Lung (tissue), 12 donors: ENCODE measurements around the gene ARSI. TPM values are rescaled to one million over a fixed set of nuclear protein-coding genes. Genes with fewer than 3 reads are reported as not detected.
A peak's percentile ranks its signal among the peaks of the same experiment; 100 is the strongest.

Experiments
- ATAC-seq: fragments of 200-7000 bp; cut with Tn5 transposase; one replicate; pipeline ENCODE4 v1.9.1; 2020; ENCODE audit warnings: moderate number of reproducible peaks; ENCODE audit not compliant: insufficient read depth, low FRiP score
- DNase-seq, 3 donors: peaks; one replicate each; pipeline ENCODE4 v3.0.0-alpha.2; 2013 to 2017
- H3K27ac ChIP-seq, 2 donors: one replicate each; pipeline ENCODE4 v1.5.1; 2013; ENCODE audit warnings: mild to moderate bottlenecking in 2 of 2, moderate library complexity in 2 of 2, control low read depth in 1 of 2, inconsistent platforms in 1 of 2, low read depth in 1 of 2, low read length in 1 of 2
- H3K27me3 ChIP-seq, 3 donors: one replicate each; pipeline ENCODE4 v1.5.1; 2013; ENCODE audit warnings: low read length in 2 of 3; ENCODE audit not compliant: control insufficient read depth in 3 of 3, insufficient read depth in 3 of 3
- H3K36me3 ChIP-seq, 4 donors: one replicate each; pipeline ENCODE4 v1.5.1; 2013; ENCODE audit warnings: low read length in 4 of 4, mild to moderate bottlenecking in 1 of 4, moderate library complexity in 1 of 4; ENCODE audit not compliant: control insufficient read depth in 4 of 4, insufficient read depth in 4 of 4
- H3K4me1 ChIP-seq, 5 donors: one replicate each; pipeline ENCODE4 v1.5.1; 2013; ENCODE audit warnings: low read length in 5 of 5, mild to moderate bottlenecking in 2 of 5, moderate library complexity in 1 of 5; ENCODE audit not compliant: control insufficient read depth in 5 of 5, insufficient read depth in 5 of 5
- H3K4me3 ChIP-seq: one replicate; pipeline ENCODE4 v1.5.1; 2013; ENCODE audit warnings: mild to moderate bottlenecking, control low read depth, moderate library complexity
- H3K9ac ChIP-seq, 2 donors: one replicate each; pipeline ENCODE4 v1.5.1; 2013; ENCODE audit warnings: low read length in 2 of 2, control low read depth in 1 of 2; ENCODE audit not compliant: insufficient read depth in 1 of 2
- H3K9me3 ChIP-seq, 4 donors: one replicate each; pipeline ENCODE4 v1.5.1; 2013; ENCODE audit warnings: low read length in 3 of 4, mild to moderate bottlenecking in 1 of 4, moderate library complexity in 1 of 4; ENCODE audit not compliant: control insufficient read depth in 4 of 4, insufficient read depth in 3 of 4
- CTCF ChIP-seq: IDR thresholded peaks from 2 replicates; pipeline ENCODE4 v1.5.1; 2012; ENCODE audit warnings: mild to moderate bottlenecking; ENCODE audit errors: control extremely low read depth, extremely low read depth
- WGBS, 2 donors: extraction: QIAGEN DNeasy Blood & Tissue Kit; methylation state at CpG; one replicate each; pipeline ENCODE4 v1.1.7; 2013; 5-methylcytosine and 5-hydroxymethylcytosine counted together
- polyA plus RNA-seq, 2 donors: library from polyadenylated mRNA; stranded (reverse); fragments of 200-250 nt; gene quantifications; one replicate each; pipeline ENCODE4 v1.2.1, GENCODE V29; 2013
- total RNA-seq, 2 donors: library from RNA; depleted of rRNA in 1 of 2; stranded (reverse); fragments of >200 nt in 1 of 2; gene quantifications; one replicate each; pipeline ENCODE4 v1.2.1, GENCODE V29; 2014 to 2021
- donor health status: control.
- donor health status: control.
- donor health status: Bipolar disorder and iron deficiency.
- donor health status: healthy.
- donor health status: DM: yes; HTN: yes; CAD: no.

The ARSI gene
- total and polyA plus RNA-seq, 4 donors, result 0.91 to 15.4 (median 4.1) TPM

GRCh38 chr5:150270541-150271295 lies 32.0 kb downstream of the ARSI start:
- peak in 2 of 3 donors; percentile 39 to 47 for DNase-seq
- no peak for ATAC-seq
- H3K27ac ChIP-seq, result no peak overlapping the region
- H3K4me1 ChIP-seq, result peaks cover 0 to 23% (median 5%) of the 10 kb centered on the region in 5 donors
- no peaks in the 10 kb centered on the region for H3K9me3 ChIP-seq
- H3K9ac ChIP-seq, result peak overlapping the region in 1 of 2 donors; percentile 65
- H3K27me3 ChIP-seq, result no peaks in the 10 kb centered on the region
- TF ChIP-seq CTCF, result no peak
- 64 to 77% methylated on average over 12 of the region's 12 CpGs for WGBS, 2 donors
- H3K4me3 ChIP-seq, result no peak overlapping the region
- H3K36me3 ChIP-seq, result no peaks in the 10 kb centered on the region

GRCh38 chr5:150266871-150267291 lies 35.8 kb downstream of the ARSI start:
- no peak overlapping the region for H3K9ac ChIP-seq
- H3K36me3 ChIP-seq, result peaks cover 0 to 5% (median 0%) of the 10 kb centered on the region in 4 donors
- ATAC-seq (no peak), DNase-seq (peak; percentile 26 to 66 (median 65))
- H3K4me1 ChIP-seq, result peaks cover 0 to 34% (median 10%) of the 10 kb centered on the region in 5 donors
- no peak overlapping the region for H3K4me3 ChIP-seq
- H3K27me3 ChIP-seq, result no peaks in the 10 kb centered on the region
- 77 to 90% methylated on average over 4 of the region's 4 CpGs for WGBS, 2 donors
- H3K27ac ChIP-seq, result no peak overlapping the region
- TF ChIP-seq CTCF, result no peak
- peaks cover 0 to 2% (median 0%) of the 10 kb centered on the region in 4 donors for H3K9me3 ChIP-seq

- peaks cover 0 to 5% (median 0%) of the 10 kb centered on the region in 4 donors for H3K36me3 ChIP-seq
- ATAC-seq (no peak), DNase-seq (no peak)
- H3K9me3 ChIP-seq, result peaks cover 0 to 2% (median 0%) of the 10 kb centered on the region in 4 donors
- H3K4me1 ChIP-seq, result peaks cover 0 to 32% (median 9%) of the 10 kb centered on the region in 5 donors
- no peak overlapping the region for H3K9ac ChIP-seq
- TF ChIP-seq CTCF, result no peak
- H3K27me3 ChIP-seq, result no peaks in the 10 kb centered on the region
- H3K27ac ChIP-seq, result no peak overlapping the region
- H3K4me3 ChIP-seq, result no peak overlapping the region
- 78 to 86% methylated on average over 6 of the region's 6 CpGs for WGBS, 2 donors
Measured at GRCh38 chr5:150265870-150266383, 36.8 kb downstream of the ARSI start.
